Spleen (tissue), 11 donors: Measurements from ENCODE around the gene SYNGR2. TPM values are rescaled to one million over a fixed set of nuclear protein-coding genes. Genes with fewer than 3 reads are reported as not detected.
A peak's percentile ranks its signal among the peaks of the same experiment; 100 is the strongest.

Source experiments
- DNase-seq: peaks from one replicate; pipeline ENCODE4 v3.0.0-alpha.2; 2020
- H3K27ac ChIP-seq, 8 donors: fragments of 200-600 bp; sonication (generic) in 7 of 8; 1 replicate in 4 of 8; 2 replicates in 4 of 8; pipeline versions ENCODE4 v1.5.0 to v1.8.0; 2016 to 2021; ENCODE audit warnings: inconsistent platforms in 4 of 8, mild to moderate bottlenecking in 4 of 8, moderate library complexity in 1 of 8
- H3K27me3 ChIP-seq, 7 donors: fragments of 200-600 bp; sonication (generic) in 6 of 7; replicated peaks in 1 of 7; 1 replicate in 4 of 7; 2 replicates in 3 of 7; pipeline versions ENCODE4 v1.5.0 to v1.8.0; 2016 to 2021; ENCODE audit warnings: inconsistent platforms in 3 of 7, mild to moderate bottlenecking in 1 of 7
- H3K36me3 ChIP-seq, 6 donors: fragments of 200-600 bp; sonication (generic) in 5 of 6; 1 replicate in 4 of 6; 2 replicates in 2 of 6; pipeline versions ENCODE4 v1.5.0 to v1.8.0; 2016 to 2021; ENCODE audit warnings: inconsistent platforms in 2 of 6
- H3K4me1 ChIP-seq, 6 donors: fragments of 200-600 bp; sonication (generic) in 5 of 6; 1 replicate in 3 of 6; 2 replicates in 3 of 6; pipeline versions ENCODE4 v1.5.0 to v1.8.0; 2016 to 2021; ENCODE audit warnings: inconsistent platforms in 3 of 6
- H3K4me3 ChIP-seq, 8 donors: fragments of 200-600 bp; sonication (generic) in 7 of 8; 1 replicate in 4 of 8; 2 replicates in 4 of 8; pipeline versions ENCODE4 v1.5.0 to v1.8.0; 2016 to 2021; ENCODE audit warnings: inconsistent platforms in 4 of 8, mild to moderate bottlenecking in 4 of 8, moderate library complexity in 2 of 8
- H3K9me3 ChIP-seq, 8 donors: fragments of 200-600 bp; sonication (generic) in 7 of 8; 1 replicate in 4 of 8; 2 replicates in 4 of 8; pipeline versions ENCODE4 v1.5.0 to v1.8.0; 2016 to 2021; ENCODE audit warnings: inconsistent platforms in 4 of 8
- CTCF ChIP-seq, 11 experiments: fragments of 200-600 bp in 7 of 11; fragments of 450-650 bp in 4 of 11; sonication (generic) in 4 of 11; IDR thresholded peaks in 8 of 11; conservative IDR thresholded peaks in 3 of 11; 1 replicate in 7 of 11; 2 replicates in 4 of 11; pipeline versions ENCODE4 v1.4.0 to v1.8.0; 2016 to 2021; ENCODE audit warnings: antibody characterized with exemption in 11 of 11, inconsistent platforms in 4 of 11, mild to moderate bottlenecking in 1 of 11
- POLR2A ChIP-seq, 3 donors: fragments of 450-650 bp; IDR thresholded peaks; one replicate each; pipeline ENCODE4 v1.5.1; 2017; ENCODE audit warnings: antibody characterized with exemption in 3 of 3, mild to moderate bottlenecking in 1 of 3
- POLR2AphosphoS5 ChIP-seq, 3 donors: sonication (generic); formaldehyde crosslinking; IDR thresholded peaks; one replicate each; pipeline ENCODE4 v1.5.1; 2017; ENCODE audit warnings: antibody characterized with exemption in 3 of 3
- WGBS, 5 donors: extraction: QIAGEN DNeasy Blood & Tissue Kit in 3 of 5; methylation state at CpG; one replicate each; pipeline versions ENCODE4 v1.1.5 to v1.1.7; 2013 to 2018; 5-methylcytosine and 5-hydroxymethylcytosine counted together
- intact Hi-C: fragments of 100-400 bp; cut with DNase I; formaldehyde crosslinking; loops from one replicate; pipeline ENCODE4 v1.15.0; 2023; ENCODE audit warnings: low total_unique reads
- polyA plus RNA-seq, 3 donors: library from polyadenylated mRNA; stranded (reverse); fragments of 200-250 nt; gene quantifications; one replicate each; pipeline ENCODE4 v1.2.1, GENCODE V29; 2013
- total RNA-seq, 7 donors: library from RNA; depleted of rRNA in 3 of 7; stranded (reverse); fragments of >200 nt in 3 of 7; fragmentation: NEBNext Ultra II Directional in 4 of 7; extraction: Animal tissue kit (Norgen Biotek cat#: 25700) in 4 of 7; gene quantifications; one replicate each; pipeline versions ENCODE4 v1.1.0 to v1.2.1, GENCODE V29; 2016 to 2021
- donor health status: healthy with polysubstance abuse.
- donor health status: DM: no; HTN: no; CAD: no; lungs with moderate emphysema.
- donor health status: DM: no; HTN: no; CAD: no.
- donor health status: Bipolar disorder and iron deficiency.
- donor health status: healthy.
- donor health status: DM: no; HTN: no; CAD: no.
- donor health status: DM: yes; HTN: yes; CAD: no.

The SYNGR2 gene
- total and polyA plus RNA-seq, 10 donors, result 107 to 201 (median 144) TPM

GRCh38 chr17:78134899-78135385 is 33.4 kb upstream of the SYNGR2 start:
- Histone ChIP-seq H3K4me1 (peaks cover 46 to 100% (median 84%) of the 10 kb centered on the region in 6 donors), H3K27me3 (no peaks in the 10 kb centered on the region), H3K9me3 (no peaks in the 10 kb centered on the region), H3K4me3 (no peak overlapping the region), H3K36me3 (peaks cover 2 to 66% (median 33%) of the 10 kb centered on the region in 6 donors), H3K27ac (peak overlapping the region in 5 of 8 donors; percentile 93 to 97 (median 95))
- no peak for DNase-seq
- WGBS, 5 donors, result 55 to 87% (median 83%) methylated on average over 6 to 9 of the region's 9 CpGs
- no peak for TF ChIP-seq POLR2AphosphoS5 (IDR thresholded peaks at IDR 0.05)
- no peak for TF ChIP-seq POLR2A (IDR thresholded peaks at IDR 0.05)
- TF ChIP-seq CTCF (IDR thresholded peaks at IDR 0.05 in 8 of 11, conservative IDR thresholded peaks at IDR 0.05 in 3 of 11), result no peak
- intact Hi-C loops, result no loop called here

- whole genome bisulfite sequencing, 5 donors, result 86 to 92% (median 88%) methylated on average over 9 of the region's 9 CpGs
- Histone ChIP-seq H3K4me3 (no peak overlapping the region), H3K27ac (peak overlapping the region in 3 of 8 donors; percentile 76 to 97 (median 93)), H3K36me3 (peaks cover 2 to 69% (median 33%) of the 10 kb centered on the region in 6 donors), H3K27me3 (no peaks in the 10 kb centered on the region), H3K9me3 (no peaks in the 10 kb centered on the region), H3K4me1 (peaks cover 43 to 100% (median 84%) of the 10 kb centered on the region in 6 donors)
- TF ChIP-seq CTCF (IDR thresholded peaks at IDR 0.05 in 8 of 11, conservative IDR thresholded peaks at IDR 0.05 in 3 of 11), result no peak
- no peak for TF ChIP-seq POLR2AphosphoS5 (IDR thresholded peaks at IDR 0.05)
- TF ChIP-seq POLR2A (IDR thresholded peaks at IDR 0.05), result no peak
- intact Hi-C loops, result no loop called here
- DNase-seq, result no peak
Observed at GRCh38 chr17:78135858-78136500, 32.4 kb upstream of the SYNGR2 start.

- Histone ChIP-seq H3K36me3 (peaks cover 2 to 82% (median 44%) of the 10 kb centered on the region in 6 donors), H3K27ac (peak overlapping the region; percentile 42 to 97 (median 75)), H3K27me3 (no peaks in the 10 kb centered on the region), H3K4me3 (peak overlapping the region in 1 of 8 donors; percentile 35), H3K9me3 (no peaks in the 10 kb centered on the region), H3K4me1 (peaks cover 50 to 100% (median 85%) of the 10 kb centered on the region in 6 donors)
- intact Hi-C loops, result no loop called here
- TF ChIP-seq CTCF (IDR thresholded peaks at IDR 0.05 in 8 of 11, conservative IDR thresholded peaks at IDR 0.05 in 3 of 11) (peak in 9 of 11 experiments; percentile 25 to 55 (median 41)), POLR2A (IDR thresholded peaks at IDR 0.05) (no peak), POLR2AphosphoS5 (IDR thresholded peaks at IDR 0.05) (peak in 2 of 3 donors; percentile 65 to 82)
- peak; percentile 92 for DNase-seq
- WGBS, 5 donors, result 32 to 42% (median 36%) methylated on average over 11 to 26 of the region's 26 CpGs
Observed at GRCh38 chr17:78137392-78138203, 30.8 kb upstream of the SYNGR2 start.
